C4-2B (cell line): ENCODE results near the gene ORMDL2.

Experiments used
- CTCF ChIP-seq: fragments of 450-650 bp; conservative IDR thresholded peaks from 2 replicates; pipeline ENCODE4 v1.5.1; 2017; ENCODE audit warnings: mild to moderate bottlenecking
- ZFX ChIP-seq: fragments of 450-650 bp; IDR thresholded peaks from 2 replicates; pipeline ENCODE4 v1.6.1; 2017

DNA sequence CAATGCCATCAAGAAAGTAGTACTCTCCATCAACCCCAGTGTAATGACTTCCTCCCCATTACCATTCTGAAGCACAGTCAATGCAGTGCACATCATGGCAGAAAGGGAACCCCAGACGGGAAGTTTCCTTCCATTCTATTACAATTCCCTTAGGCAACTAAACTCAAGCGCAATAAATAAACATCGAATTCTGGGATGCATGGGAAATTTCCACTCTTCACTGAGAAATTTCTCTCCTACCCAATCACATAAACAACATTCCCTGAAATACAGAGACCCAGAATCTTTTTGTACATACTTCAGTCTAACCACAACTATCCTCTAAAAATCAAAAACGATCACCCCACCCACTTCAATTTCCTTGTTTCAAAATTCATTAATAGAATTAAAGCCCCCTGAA, 20.3 kb upstream of the ORMDL2 start:
- no peak for TF ChIP-seq CTCF
- TF ChIP-seq ZFX, result no peak
